GM12865 (cell line): ENCODE measurements around the gene KCTD17.

Experiments
- DNase-seq: peaks from one replicate; pipeline ENCODE4 v3.0.0; 2010; ENCODE audit warnings: low read depth
- H3K4me3 ChIP-seq: 2 replicates; pipeline ENCODE4 v1.5.1; 2011; ENCODE audit warnings: mild to moderate bottlenecking, low read depth, low read length, control low read depth
- TF ChIP-seq, protein P1 (sequence below): IDR thresholded peaks from 2 replicates; pipeline ENCODE4 v1.5.1; 2011; ENCODE audit warnings: low read length, control low read depth, low read depth, inconsistent platforms; ENCODE audit not compliant: insufficient read depth; ENCODE audit errors: missing control alignments

KCTD17 gene

DNA sequence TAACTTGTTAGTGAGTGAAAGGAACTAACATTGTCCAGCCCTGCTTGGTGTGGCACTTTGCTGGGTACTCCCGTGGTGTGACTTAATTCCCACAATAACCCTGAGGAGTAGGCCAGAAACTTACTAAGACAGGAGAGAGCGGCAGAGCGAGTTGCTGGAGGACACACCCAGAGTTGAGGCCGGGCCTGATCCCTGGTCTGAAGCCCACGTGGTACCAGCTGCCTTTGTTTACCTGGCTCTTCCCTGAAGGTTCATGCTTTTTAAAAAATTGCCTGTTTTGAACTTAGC lies 31.4 kb upstream of the KCTD17 start:
- peak; percentile 24 for DNase-seq
- TF ChIP-seq, protein P1, sequence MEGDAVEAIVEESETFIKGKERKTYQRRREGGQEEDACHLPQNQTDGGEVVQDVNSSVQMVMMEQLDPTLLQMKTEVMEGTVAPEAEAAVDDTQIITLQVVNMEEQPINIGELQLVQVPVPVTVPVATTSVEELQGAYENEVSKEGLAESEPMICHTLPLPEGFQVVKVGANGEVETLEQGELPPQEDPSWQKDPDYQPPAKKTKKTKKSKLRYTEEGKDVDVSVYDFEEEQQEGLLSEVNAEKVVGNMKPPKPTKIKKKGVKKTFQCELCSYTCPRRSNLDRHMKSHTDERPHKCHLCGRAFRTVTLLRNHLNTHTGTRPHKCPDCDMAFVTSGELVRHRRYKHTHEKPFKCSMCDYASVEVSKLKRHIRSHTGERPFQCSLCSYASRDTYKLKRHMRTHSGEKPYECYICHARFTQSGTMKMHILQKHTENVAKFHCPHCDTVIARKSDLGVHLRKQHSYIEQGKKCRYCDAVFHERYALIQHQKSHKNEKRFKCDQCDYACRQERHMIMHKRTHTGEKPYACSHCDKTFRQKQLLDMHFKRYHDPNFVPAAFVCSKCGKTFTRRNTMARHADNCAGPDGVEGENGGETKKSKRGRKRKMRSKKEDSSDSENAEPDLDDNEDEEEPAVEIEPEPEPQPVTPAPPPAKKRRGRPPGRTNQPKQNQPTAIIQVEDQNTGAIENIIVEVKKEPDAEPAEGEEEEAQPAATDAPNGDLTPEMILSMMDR: no peak
- peak overlapping the region; percentile 63 for H3K4me3 ChIP-seq

DNA sequence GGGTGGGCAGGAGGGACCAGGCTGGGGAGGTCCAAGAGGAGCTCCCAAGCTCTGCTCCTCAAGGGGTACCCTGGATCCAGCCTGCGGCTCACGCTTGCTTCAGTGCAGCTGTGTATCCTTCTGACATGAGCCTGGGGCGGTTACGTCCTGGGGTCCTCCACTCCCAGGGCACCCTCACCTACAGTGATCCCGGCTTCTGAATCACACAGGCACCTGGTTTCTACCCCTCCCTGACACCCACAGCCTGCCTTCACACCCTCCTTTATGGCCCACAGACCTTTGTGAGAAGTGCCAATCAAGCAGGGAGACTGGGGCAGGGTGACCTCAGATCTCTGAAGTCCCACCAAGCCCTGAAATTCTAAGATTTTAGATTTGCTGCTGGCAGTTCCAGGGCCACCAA lies 30.5 kb upstream of the KCTD17 start:
- H3K4me3 ChIP-seq: no peak overlapping the region
- TF ChIP-seq, protein P1: no peak
- no peak for DNase-seq

DNA sequence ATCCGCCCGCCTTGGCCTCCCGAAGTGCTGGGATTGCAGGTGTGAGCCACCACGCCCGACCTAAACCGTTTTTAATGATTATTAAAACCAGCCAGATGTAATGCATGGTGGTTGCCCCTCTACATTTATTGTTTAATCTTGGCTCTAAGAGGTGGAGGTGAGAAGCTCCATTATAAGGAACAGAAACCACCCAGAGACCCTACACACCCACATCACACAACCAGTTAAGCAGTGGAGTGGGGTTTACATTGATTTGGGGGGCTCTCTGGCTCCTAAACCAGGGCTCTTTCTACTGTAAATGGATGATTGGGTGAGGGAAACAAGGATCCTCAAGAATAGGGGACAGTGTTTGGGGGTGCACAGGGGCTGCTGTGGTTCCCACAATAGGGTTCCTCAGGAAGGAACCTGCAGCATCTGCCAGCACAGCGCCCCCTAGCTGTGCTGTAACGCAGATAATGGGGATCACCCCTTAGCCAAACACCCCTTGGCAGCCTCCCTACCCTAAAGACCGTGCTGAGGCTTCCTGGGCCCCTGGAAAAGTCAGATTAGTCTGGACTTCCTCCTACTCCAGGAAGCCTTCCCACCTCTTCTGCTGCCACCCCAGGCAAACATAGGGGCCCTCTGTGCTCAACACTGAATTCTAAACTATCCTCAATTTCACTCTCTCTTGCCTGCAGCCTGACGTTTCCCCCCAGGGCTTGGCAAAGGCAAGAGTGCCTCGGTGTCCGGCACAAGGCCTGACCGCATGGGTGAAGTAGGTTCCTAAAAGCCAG lies 29.6 kb upstream of the KCTD17 start:
- peak; percentile 78 for DNase-seq
- TF ChIP-seq, protein P1: peak; percentile 90
- H3K4me3 ChIP-seq: no peak overlapping the region

DNA sequence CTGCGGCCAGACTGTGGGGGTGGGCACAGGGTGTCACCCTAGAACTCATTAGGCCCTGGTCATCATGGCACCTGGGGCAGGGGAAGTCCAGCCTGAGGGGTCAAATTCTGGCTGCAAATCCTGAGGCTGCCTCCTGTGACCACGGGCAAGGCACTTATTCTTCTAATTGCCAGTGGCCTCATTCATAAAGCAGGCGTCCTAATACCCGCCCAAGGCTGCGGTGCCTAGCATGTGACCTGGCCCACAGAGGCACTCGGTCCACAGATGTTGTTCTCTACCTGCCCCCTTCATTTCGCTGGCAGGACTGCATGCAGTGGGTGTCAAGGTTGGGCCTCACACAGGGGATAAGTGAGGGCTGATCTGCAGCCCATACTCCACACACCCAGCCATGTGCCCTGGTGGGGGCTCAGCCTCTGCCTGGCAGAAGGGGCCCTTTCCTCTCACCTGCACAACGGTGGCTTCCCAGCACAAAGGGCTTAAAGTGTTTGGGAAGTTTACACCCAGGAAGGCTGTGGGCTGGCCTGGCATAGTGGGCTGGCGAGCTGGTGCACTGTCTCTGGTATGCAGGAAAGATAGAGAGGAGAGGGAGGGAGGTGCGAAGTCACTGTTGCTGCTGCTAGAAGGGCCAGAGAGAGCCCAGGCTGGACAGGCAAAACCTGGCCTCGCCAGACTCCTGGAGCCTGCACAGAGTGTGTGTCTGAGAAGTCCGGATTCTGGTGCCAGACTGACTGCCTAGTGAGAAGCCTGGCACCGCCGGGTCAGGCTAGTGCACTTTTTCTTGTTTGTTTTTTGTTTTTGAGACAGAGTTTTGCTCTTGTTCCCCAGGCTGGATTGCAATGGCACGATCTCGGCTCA lies 28.8 kb upstream of the KCTD17 start:
- no peak overlapping the region for H3K4me3 ChIP-seq
- TF ChIP-seq, protein P1: no peak
- DNase-seq: no peak

DNA sequence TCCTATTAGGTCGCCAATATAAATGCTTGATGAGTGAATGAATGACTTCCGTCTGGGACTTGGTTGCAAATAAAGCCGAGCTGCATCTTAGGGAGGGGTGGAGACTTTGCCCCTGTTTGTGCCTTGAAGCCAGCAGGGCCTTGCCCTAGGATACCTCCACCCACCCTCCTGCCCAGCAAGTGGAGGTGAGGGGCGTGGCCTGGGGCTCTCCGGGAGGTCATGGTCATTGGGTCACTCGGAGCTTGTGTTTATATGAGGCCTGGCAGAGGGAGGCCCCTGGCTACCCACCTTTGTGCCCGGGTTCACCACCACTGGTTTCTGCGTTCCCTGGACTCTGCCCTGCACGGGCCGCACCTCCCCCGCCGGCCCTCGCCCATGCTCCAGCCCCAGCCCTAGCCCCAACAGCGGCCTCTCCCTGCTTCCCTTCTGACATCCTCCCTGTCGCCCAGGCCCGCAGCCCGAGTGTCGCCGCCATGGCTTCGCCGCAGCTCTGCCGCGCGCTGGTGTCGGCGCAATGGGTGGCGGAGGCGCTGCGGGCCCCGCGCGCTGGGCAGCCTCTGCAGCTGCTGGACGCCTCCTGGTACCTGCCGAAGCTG lies 27.7 kb upstream of the KCTD17 start:
- no peak overlapping the region for H3K4me3 ChIP-seq
- TF ChIP-seq, protein P1: no peak
- no peak for DNase-seq

DNA sequence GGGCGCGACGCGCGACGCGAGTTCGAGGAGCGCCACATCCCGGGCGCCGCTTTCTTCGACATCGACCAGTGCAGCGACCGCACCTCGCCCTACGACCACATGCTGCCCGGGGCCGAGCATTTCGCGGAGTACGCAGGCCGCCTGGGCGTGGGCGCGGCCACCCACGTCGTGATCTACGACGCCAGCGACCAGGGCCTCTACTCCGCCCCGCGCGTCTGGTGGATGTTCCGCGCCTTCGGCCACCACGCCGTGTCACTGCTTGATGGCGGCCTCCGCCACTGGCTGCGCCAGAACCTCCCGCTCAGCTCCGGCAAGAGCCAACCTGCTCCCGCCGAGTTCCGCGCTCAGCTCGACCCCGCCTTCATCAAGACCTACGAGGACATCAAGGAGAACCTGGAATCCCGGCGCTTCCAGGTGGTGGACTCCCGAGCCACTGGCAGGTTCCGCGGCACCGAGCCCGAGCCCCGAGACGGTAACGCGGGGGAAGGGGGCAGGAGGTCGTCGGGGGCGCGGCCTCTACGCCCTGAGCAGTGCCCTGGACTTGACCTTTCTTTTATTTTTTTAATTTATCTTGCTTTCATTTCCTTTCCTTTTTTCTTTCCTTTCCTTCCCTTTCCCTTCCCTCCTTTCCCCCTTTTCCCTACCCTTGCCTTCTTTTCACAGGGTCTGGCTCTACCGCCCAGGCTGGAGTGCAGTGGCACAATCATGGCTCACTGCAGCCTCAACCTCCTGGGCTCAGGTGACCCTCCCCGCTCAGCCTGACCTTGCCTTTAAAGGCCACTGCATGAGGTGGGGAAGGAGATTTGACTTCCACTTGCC lies 27.0 kb upstream of the KCTD17 start:
- no peak overlapping the region for H3K4me3 ChIP-seq
- TF ChIP-seq, protein P1: no peak
- DNase-seq: no peak
